ENCODE data around the gene PPP4R3A. TPM values are rescaled to one million over a fixed set of nuclear protein-coding genes. Genes with fewer than 3 reads are reported as not detected.

PPP4R3A gene
- 138 and 141 TPM in 2 replicates for total RNA-seq

DNA sequence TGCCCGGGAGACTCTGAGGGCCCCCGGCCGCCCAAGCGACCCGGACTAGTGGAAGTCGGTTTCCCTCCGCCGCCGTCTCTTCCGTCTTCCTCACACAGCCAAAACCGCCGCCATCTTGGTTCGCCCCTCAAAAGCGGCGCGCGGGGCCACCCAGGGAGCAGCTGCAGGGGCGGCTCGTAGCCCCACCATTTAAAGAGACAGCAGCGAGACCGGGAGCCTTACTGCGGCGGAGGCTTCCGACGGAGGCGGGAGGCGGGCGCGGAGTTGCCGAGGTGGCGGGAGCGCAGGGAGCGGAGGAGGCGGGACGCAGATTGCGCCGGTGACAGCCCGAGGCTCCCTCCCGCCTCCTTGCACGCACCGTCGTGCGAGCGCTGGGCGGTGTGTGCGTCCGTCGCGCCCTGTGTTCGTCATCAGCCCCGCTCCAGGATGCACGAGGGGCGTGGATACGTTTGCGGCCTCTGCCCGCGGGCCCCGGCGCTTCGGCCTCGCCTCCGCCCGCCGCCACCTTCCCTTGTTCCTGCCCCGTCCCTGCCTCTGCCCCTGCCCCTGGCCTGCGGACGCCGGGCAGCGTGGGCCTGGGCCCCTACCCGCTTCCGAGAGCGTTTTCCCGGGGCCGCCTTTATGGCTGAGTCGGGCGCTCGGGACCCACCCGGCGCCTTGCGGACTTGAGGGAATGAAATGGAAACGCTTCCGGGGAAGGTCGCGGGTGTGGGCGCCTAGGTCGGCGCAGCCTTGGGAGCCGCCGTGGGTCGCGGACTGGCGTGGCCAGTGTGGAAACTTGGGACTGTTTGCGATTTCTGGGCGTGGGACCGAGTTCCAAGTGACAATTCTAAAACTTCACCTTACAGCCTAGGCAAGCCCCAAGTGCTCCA, at the start of gene PPP4R3A:
PPP4R3A (minus strand) TSS at position 140 of the 872 bp plus-strand sequence. CDS start 663 bp downstream, outside the sequence.
- DNase-seq: peak; percentile 91
- H3K36me3 Mint-ChIP-seq (ENCODE audit: low read depth): peaks cover 35% of the 10 kb centered on the region
- peak within 1 kb of the TSS; percentile 100 for H3K27ac Mint-ChIP-seq
- ATAC-seq (ENCODE audit: low read depth): peak; percentile 85
- ChIA-PET POLR2A (interaction anchor here (0.5 to 3.4 kb wide), 26 partner anchors 10 to 1167 kb away, joined by 3 to 46 read pairs (median 5); partner anchors contain the start of genes CCDC88C, CPSF2, NDUFB1 and TRIP11), CTCF (interaction anchor here (0.7 to 1.5 kb wide), 3 partner anchors 26 to 486 kb away, joined by 3 to 5 read pairs (median 4); no protein-coding TSS in a partner anchor)
- H3K4me1 Mint-ChIP-seq: peaks cover 32% of the 10 kb centered on the region
- H3K27me3 Mint-ChIP-seq: peaks cover 2% of the 10 kb centered on the region
- intact Hi-C loops (cut with micrococcal nuclease): loop anchor here (1.0 to 10.0 kb wide), 11 partner anchors 15 to 1556 kb away; partner anchors contain the start of genes ATXN3, CALM1, DGLUCY and EFCAB11
- H3K4me3 Mint-ChIP-seq: peak within 1 kb of the TSS; percentile 99
- TF ChIP-seq, protein P1, sequence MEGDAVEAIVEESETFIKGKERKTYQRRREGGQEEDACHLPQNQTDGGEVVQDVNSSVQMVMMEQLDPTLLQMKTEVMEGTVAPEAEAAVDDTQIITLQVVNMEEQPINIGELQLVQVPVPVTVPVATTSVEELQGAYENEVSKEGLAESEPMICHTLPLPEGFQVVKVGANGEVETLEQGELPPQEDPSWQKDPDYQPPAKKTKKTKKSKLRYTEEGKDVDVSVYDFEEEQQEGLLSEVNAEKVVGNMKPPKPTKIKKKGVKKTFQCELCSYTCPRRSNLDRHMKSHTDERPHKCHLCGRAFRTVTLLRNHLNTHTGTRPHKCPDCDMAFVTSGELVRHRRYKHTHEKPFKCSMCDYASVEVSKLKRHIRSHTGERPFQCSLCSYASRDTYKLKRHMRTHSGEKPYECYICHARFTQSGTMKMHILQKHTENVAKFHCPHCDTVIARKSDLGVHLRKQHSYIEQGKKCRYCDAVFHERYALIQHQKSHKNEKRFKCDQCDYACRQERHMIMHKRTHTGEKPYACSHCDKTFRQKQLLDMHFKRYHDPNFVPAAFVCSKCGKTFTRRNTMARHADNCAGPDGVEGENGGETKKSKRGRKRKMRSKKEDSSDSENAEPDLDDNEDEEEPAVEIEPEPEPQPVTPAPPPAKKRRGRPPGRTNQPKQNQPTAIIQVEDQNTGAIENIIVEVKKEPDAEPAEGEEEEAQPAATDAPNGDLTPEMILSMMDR (IDR thresholded peaks at IDR 0.05): no peak
- no peaks in the 10 kb centered on the region for H3K9me3 Mint-ChIP-seq

DNA sequence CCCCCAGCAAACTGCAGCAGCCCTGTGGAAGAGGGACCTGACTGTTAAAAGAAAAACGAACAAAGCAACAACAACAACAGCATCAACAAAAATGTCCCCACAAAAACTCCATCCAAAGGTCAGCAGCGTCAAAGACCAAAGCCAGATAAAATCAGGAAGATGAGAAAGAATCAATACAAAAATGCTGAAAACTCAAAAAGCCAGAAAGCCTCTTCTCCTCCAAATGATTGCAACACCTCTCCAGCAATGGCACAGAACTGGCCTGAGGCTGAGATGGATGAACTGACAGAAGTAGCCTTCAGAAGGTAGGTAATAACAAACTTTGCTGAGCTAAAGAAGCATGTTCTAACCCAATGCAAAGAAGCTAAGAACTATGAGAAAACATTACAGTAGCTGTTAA, 45.4 kb upstream of the PPP4R3A start:
- TF ChIP-seq, protein P1 (IDR thresholded peaks at IDR 0.05): no peak
- no peak for ATAC-seq (ENCODE audit: low read depth)
- intact Hi-C loops (cut with micrococcal nuclease): no loop called here
- Mint-ChIP-seq H3K27me3 (peaks cover 12% of the 10 kb centered on the region), H3K4me1 (no peaks in the 10 kb centered on the region), H3K9me3 (peaks cover 6% of the 10 kb centered on the region), H3K36me3 (ENCODE audit: low read depth) (no peaks in the 10 kb centered on the region), H3K4me3 (no peak overlapping the region), H3K27ac (no peak overlapping the region)
- ChIA-PET CTCF (no interaction called here), POLR2A (no interaction called here)
- DNase-seq: no peak

DNA sequence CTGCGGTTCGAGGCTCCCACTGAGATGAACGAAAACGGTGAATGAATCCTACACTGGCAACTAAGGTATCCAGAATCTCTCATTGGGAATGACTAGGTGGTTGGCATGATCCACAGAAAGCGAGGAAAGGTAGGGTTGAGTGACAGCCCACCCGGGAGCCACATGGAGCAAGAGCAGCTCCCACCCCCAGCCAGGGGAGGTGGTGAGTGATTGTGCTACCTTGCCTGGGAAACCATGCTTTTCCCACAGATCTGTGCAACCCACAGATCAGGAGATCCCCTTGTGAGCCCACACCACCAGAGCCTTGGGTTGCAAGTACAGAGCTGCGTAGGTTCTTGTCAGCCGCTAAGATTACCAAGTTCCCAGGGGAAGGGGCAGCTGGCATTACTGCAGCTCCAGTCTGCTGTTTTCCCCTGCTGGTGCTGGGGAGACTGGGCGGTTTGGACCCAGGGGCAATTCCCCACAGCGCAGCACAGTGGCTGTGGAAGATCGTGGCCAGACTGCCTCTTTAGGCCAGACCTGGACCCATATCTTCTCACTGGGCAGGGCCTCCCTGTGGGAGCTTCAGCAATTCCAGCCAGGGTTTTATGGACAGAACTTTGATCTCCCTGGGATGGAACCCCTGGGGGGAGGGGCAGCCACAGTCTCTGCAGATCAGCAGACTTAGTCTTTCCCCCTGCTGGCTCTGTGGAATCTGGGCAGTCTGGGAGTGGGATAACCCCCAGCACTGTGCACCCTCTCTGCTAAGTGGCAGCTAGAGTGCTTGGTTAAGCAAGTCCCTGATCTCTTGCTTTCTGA, 44.6 kb upstream of the PPP4R3A start:
- H3K27ac Mint-ChIP-seq: no peak overlapping the region
- DNase-seq (no peak), ATAC-seq (ENCODE audit: low read depth) (no peak)
- intact Hi-C loops (cut with micrococcal nuclease): no loop called here
- H3K36me3 Mint-ChIP-seq (ENCODE audit: low read depth): no peaks in the 10 kb centered on the region
- POLR2A ChIA-PET: no interaction called here
- peaks cover 12% of the 10 kb centered on the region for H3K27me3 Mint-ChIP-seq
- H3K4me3 Mint-ChIP-seq: no peak overlapping the region
- CTCF ChIA-PET: no interaction called here
- TF ChIP-seq, protein P1 (IDR thresholded peaks at IDR 0.05): no peak
- peaks cover 6% of the 10 kb centered on the region for H3K9me3 Mint-ChIP-seq
- no peaks in the 10 kb centered on the region for H3K4me1 Mint-ChIP-seq

DNA sequence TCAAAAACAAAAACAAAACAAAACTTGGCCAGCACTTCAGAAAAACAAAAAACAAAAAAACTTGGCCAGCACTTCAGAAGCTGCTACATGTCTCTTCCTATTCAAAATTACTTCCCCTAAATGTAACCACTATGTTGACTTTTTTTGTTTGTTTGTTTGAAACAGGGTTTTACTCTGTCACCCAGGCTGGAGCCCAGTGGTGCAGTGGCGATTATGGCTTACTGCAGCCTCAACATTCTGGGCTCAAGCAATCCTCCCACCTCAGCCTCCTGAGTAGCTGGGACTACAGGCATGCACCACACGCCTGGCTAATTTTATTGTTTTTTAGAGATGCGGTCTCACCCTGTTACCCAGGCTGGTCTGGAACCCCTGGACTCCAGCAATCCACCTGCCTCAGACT, 38.0 kb upstream of the PPP4R3A start:
- H3K36me3 Mint-ChIP-seq (ENCODE audit: low read depth): no peaks in the 10 kb centered on the region
- intact Hi-C loops (cut with micrococcal nuclease): no loop called here
- no peak overlapping the region for H3K4me3 Mint-ChIP-seq
- peaks cover 4% of the 10 kb centered on the region for H3K27me3 Mint-ChIP-seq
- no peak overlapping the region for H3K27ac Mint-ChIP-seq
- ATAC-seq (ENCODE audit: low read depth): no peak
- TF ChIP-seq, protein P1 (IDR thresholded peaks at IDR 0.05): no peak
- ChIA-PET POLR2A (no interaction called here), CTCF (no interaction called here)
- DNase-seq: no peak
- H3K4me1 Mint-ChIP-seq: no peaks in the 10 kb centered on the region
- peaks cover 2% of the 10 kb centered on the region for H3K9me3 Mint-ChIP-seq

Measured in activated B cell treated with CpG ODN at 0.5 μM for 24 hours (primary cell).